K562 (cell line): Measurements from ENCODE around the gene ULK2. TPM values are rescaled to one million over a fixed set of nuclear protein-coding genes. Genes with fewer than 3 reads are reported as not detected.

Source experiments
- ATAC-seq: fragments of 200-7000 bp; cut with Tn5 transposase; 3 replicates; pipeline ENCODE4 v1.9.1; 2020; ENCODE audit warnings: moderate library complexity
- BruUV-seq: library from RNA; stranded (reverse); fragments of 400-500 nt; replicated peaks from 2 replicates; lab custom pipeline; 2021; lab: Mats Ljungman, UMichigan
- CTCF ChIA-PET: fragments of 300-600 bp; formaldehyde crosslinking; extraction: SDS; loops from one replicate; lab custom pipeline; 2021; ENCODE audit warnings: low intra/inter-chr PET ratio; lab: Yijun Ruan, JAX
- POLR2A ChIA-PET: fragments of 300-600, 350-650 bp; sonication (Branson Sonifier 250); formaldehyde crosslinking; extraction: SDS; loops from one replicate; lab custom pipeline; 2021; ENCODE audit warnings: antibody characterized with exemption, inconsistent platforms; lab: Yijun Ruan, JAX
- DNase-seq, 4 experiments: peaks; one replicate each; pipeline versions ENCODE4 v3.0.0 to v3.0.0-alpha.2; 2011 to 2018; ENCODE audit warnings: low spot score in 3 of 4, mixed read lengths in 3 of 4; ENCODE audit errors: extremely low read depth in 1 of 4
- FAIRE-seq: peaks from 2 replicates; lab custom pipeline; 2011; peaks lifted over from hg19 to GRCh38; lab: Jason Lieb, UNC
- H2AFZ ChIP-seq: 2 replicates; pipeline ENCODE4 v1.6.0; 2011; ENCODE audit warnings: low read depth, low read length, control low read depth, inconsistent platforms
- H3K27ac ChIP-seq: fragments of 200-600 bp; 3 replicates; pipeline ENCODE4 v1.8.0; 2011; ENCODE audit warnings: low read depth, mild to moderate bottlenecking, control low read depth, inconsistent platforms, low read length, moderate library complexity, mixed read lengths; ENCODE audit errors: extremely low read depth
- H3K27me3 ChIP-seq, 2 experiments: fragments of 300-600 bp in 1 of 2; 2 replicates in 1 of 2; 3 replicates in 1 of 2; pipeline versions ENCODE4 v1.6.0 to v1.8.0; 2011; ENCODE audit warnings: inconsistent platforms in 2 of 2, low read length in 2 of 2, mild to moderate bottlenecking in 1 of 2, mixed read lengths in 1 of 2, moderate library complexity in 1 of 2; ENCODE audit not compliant: control insufficient read depth in 2 of 2, insufficient read depth in 2 of 2
- H3K36me3 ChIP-seq: fragments of 300-600 bp; 3 replicates; pipeline ENCODE4 v1.8.0; 2011; ENCODE audit warnings: mild to moderate bottlenecking, low read length, inconsistent platforms; ENCODE audit not compliant: control insufficient read depth, insufficient read depth
- H3K4me1 ChIP-seq, 2 experiments: fragments of 200-600 bp in 1 of 2; replicated peaks in 1 of 2; 2 replicates in 1 of 2; 3 replicates in 1 of 2; pipeline versions ENCODE4 v1.5.1 to v1.8.0; 2011; ENCODE audit warnings: inconsistent platforms in 2 of 2, low read length in 2 of 2, mild to moderate bottlenecking in 1 of 2, mixed read lengths in 1 of 2, moderate library complexity in 1 of 2; ENCODE audit not compliant: control insufficient read depth in 2 of 2, insufficient read depth in 2 of 2
- H3K4me2 ChIP-seq: 2 replicates; pipeline ENCODE4 v1.6.1; 2011; ENCODE audit warnings: low read length, control low read depth, inconsistent platforms, mixed read lengths; ENCODE audit not compliant: insufficient read depth
- H3K4me3 ChIP-seq: fragments of 200-600 bp; sonication (generic), shearing (Covaris generic); 2 replicates; pipeline ENCODE4 v1.5.1; 2016; ENCODE audit warnings: control low read depth, inconsistent platforms
- H3K79me2 ChIP-seq: fragments of 200-600 bp; 3 replicates; pipeline ENCODE4 v1.8.0; 2011; ENCODE audit warnings: low read length, inconsistent platforms; ENCODE audit not compliant: control insufficient read depth, insufficient read depth
- H3K9ac ChIP-seq, 2 experiments: 2 replicates each; pipeline versions ENCODE4 v1.6.0 to v1.6.1; 2011; ENCODE audit warnings: low read depth in 2 of 2, low read length in 2 of 2, control low read depth in 1 of 2, inconsistent platforms in 1 of 2, mild to moderate bottlenecking in 1 of 2, mixed read lengths in 1 of 2; ENCODE audit not compliant: insufficient read depth in 1 of 2
- H3K9me1 ChIP-seq: one replicate; pipeline ENCODE4 v1.6.0; 2011; ENCODE audit warnings: inconsistent platforms, mild to moderate bottlenecking, low read length, moderate library complexity; ENCODE audit not compliant: control insufficient read depth, insufficient read depth
- H3K9me3 ChIP-seq: replicated peaks from 2 replicates; pipeline ENCODE4 v1.5.1; 2011; ENCODE audit warnings: low read depth, low read length, inconsistent platforms; ENCODE audit not compliant: control insufficient read depth, insufficient read depth
- H4K20me1 ChIP-seq: replicated peaks from 2 replicates; pipeline ENCODE4 v1.6.1; 2011; ENCODE audit warnings: low read length, inconsistent platforms, mixed read lengths; ENCODE audit not compliant: control insufficient read depth, insufficient read depth
- ARID4B ChIP-seq: sonication (generic); formaldehyde crosslinking; IDR thresholded peaks from 2 replicates; pipeline ENCODE4 v1.8.0; 2022; ENCODE audit warnings: mild to moderate bottlenecking, missing genetic modification reagents
- GABPB1 ChIP-seq: sonication (generic); formaldehyde crosslinking; IDR thresholded peaks from 2 replicates; pipeline ENCODE4 v1.8.0; 2022; ENCODE audit warnings: mild to moderate bottlenecking, missing genetic modification reagents
- NBN ChIP-seq: fragments of 450-650 bp; IDR thresholded peaks from 2 replicates; pipeline ENCODE4 v1.6.1; 2016; ENCODE audit warnings: low read depth, mild to moderate bottlenecking
- PHF8 ChIP-seq: fragments of 200-600 bp; sonication (generic); IDR thresholded peaks from 2 replicates; pipeline ENCODE4 v1.6.1; 2012; ENCODE audit warnings: mixed run types, mild to moderate bottlenecking, inconsistent platforms, low read length, moderate library complexity, borderline replicate concordance
- RREB1 ChIP-seq: fragments of 250-450 bp; sonication (Bioruptor Pico); IDR thresholded peaks from 2 replicates; pipeline ENCODE4 v1.4.0; 2020
- ZBTB7A ChIP-seq: IDR thresholded peaks from 2 replicates; pipeline ENCODE4 v1.6.1; 2011; ENCODE audit warnings: low read depth, mild to moderate bottlenecking, low read length, moderate library complexity, borderline replicate concordance; ENCODE audit not compliant: control insufficient read depth
- ZNF184 ChIP-seq: sonication (generic); formaldehyde crosslinking; IDR thresholded peaks from 2 replicates; pipeline ENCODE4 v1.5.0; 2020; ENCODE audit warnings: missing genetic modification reagents
- WGBS: fragments of 100-300 bp; shearing (Covaris generic); methylation state at CpG from one replicate; pipeline ENCODE4 v1.1.6; 2016; ENCODE audit warnings: low coverage, mixed read lengths; ENCODE audit not compliant: insufficient coverage; ENCODE audit errors: missing lambda C conversion rate; 5-methylcytosine and 5-hydroxymethylcytosine counted together
- in situ Hi-C: fragments of 300-500 bp; cut with MboI; formaldehyde crosslinking; loops from 4 replicates; pipeline ENCODE4 v1.15.0; 2018; ENCODE audit warnings: inconsistent platforms, mixed read lengths
- intact Hi-C: fragments of 100-400 bp; cut with micrococcal nuclease; formaldehyde crosslinking; loops from 2 replicates; pipeline ENCODE4 v1.14.2; 2022
- polyA plus RNA-seq, 8 experiments: library from polyadenylated mRNA; depleted of rRNA in 4 of 8; stranded (reverse) in 5 of 8; unstranded in 3 of 8; fragments of >200 nt; fragmentation: Nextera tagmentation in 2 of 8; fragmentation: Illumina TruSeq in 1 of 8; extraction: Ambion mirVana in 2 of 8; extraction: Trizol in 1 of 8; gene quantifications; 2 replicates each; pipeline versions ENCODE4 v1.2.1 to v1.2.3, GENCODE V29; 2011 to 2014; ENCODE audit warnings: inconsistent platforms in 1 of 8, missing spikeins in 1 of 8
- total RNA-seq, 7 experiments: library from RNA; depleted of rRNA in 6 of 7; stranded (reverse); fragments of >200 nt in 6 of 7; fragmentation: Illumina TruSeq in 2 of 7; extraction: Trizol in 2 of 7; gene quantifications; 2 replicates each; pipeline versions ENCODE4 v1.2.1 to v1.2.3, GENCODE V29; 2011 to 2021; ENCODE audit warnings: low replicate concordance in 1 of 7

The ULK2 gene
- total and polyA plus RNA-seq, 9 of the 15 experiments (the other 6 are each of a cell fraction or from before 2014, with no cell fraction given) = 0.01 to 0.18 (median 0.07) TPM; not detected in 5

GRCh38 chr17:19750835-19751234, 116.9 kb downstream of the ULK2 start:
- no peak for FAIRE-seq

More at GRCh38 chr17:19750835-19751234, 116.9 kb downstream of the ULK2 start:
- H3K4me2 ChIP-seq = no peak overlapping the region
- H3K4me1 ChIP-seq = no peaks in the 10 kb centered on the region
- in situ Hi-C loops (no loop called here), intact Hi-C loops (no loop called here)
- no peaks in the 10 kb centered on the region for H3K79me2 ChIP-seq
- no peaks in the 10 kb centered on the region for H4K20me1 ChIP-seq
- no TSS peak for BruUV-seq
- H3K9me1 ChIP-seq = no peaks in the 10 kb centered on the region
- H3K27me3 ChIP-seq = peaks cover 8 to 56% of the 10 kb centered on the region in 2 experiments; a peak in 3 of 5 replicates
- TF ChIP-seq PHF8 = no peak
- TF ChIP-seq ZBTB7A = no peak
- no peak for TF ChIP-seq GABPB1 (CRISPR knock-in tag)
- TF ChIP-seq ARID4B (CRISPR knock-in tag) = no peak
- TF ChIP-seq NBN = no peak
- no peak for TF ChIP-seq RREB1 (CRISPR knock-in tag)
- no peak for TF ChIP-seq ZNF184 (CRISPR knock-in tag)
- H3K9me3 ChIP-seq = no peaks in the 10 kb centered on the region
- DNase-seq = no peak
- no peaks in the 10 kb centered on the region for H3K36me3 ChIP-seq
- H3K9ac ChIP-seq = no peak overlapping the region
- H3K27ac ChIP-seq = no peak overlapping the region
- no peak for ATAC-seq
- no peak overlapping the region for H3K4me3 ChIP-seq
- WGBS = 3% methylated on average over 3 of the region's 3 CpGs
- H2AFZ ChIP-seq = no peak overlapping the region
- CTCF ChIA-PET = no interaction called here
- POLR2A ChIA-PET = no interaction called here
